ENCODE data around the gene LIFR.

- TF ChIP-seq POLR2A (IDR thresholded peaks at IDR 0.05; ENCODE audit: low read length) (no peak), GATA1 (IDR thresholded peaks at IDR 0.05; ENCODE audit: low read depth, low read length) (no peak)
These were observed 41.4 kb downstream of the LIFR start for GRCh38 chr5:38515092-38515491.

Measured in erythroblast (primary cell).